HL-60/S4 treated with retinoic acid at 250 ng/mL for 4 days and 3 days (cell line): ENCODE data around the gene DGLUCY.

Source experiments
- in situ Hi-C: fragments of 300-500 bp; cut with MboI; formaldehyde crosslinking; loops from 2 replicates; pipeline ENCODE4 v1.7.0; 2022; ENCODE audit warnings: low sequenced_read_pairs

DGLUCY gene

DNA sequence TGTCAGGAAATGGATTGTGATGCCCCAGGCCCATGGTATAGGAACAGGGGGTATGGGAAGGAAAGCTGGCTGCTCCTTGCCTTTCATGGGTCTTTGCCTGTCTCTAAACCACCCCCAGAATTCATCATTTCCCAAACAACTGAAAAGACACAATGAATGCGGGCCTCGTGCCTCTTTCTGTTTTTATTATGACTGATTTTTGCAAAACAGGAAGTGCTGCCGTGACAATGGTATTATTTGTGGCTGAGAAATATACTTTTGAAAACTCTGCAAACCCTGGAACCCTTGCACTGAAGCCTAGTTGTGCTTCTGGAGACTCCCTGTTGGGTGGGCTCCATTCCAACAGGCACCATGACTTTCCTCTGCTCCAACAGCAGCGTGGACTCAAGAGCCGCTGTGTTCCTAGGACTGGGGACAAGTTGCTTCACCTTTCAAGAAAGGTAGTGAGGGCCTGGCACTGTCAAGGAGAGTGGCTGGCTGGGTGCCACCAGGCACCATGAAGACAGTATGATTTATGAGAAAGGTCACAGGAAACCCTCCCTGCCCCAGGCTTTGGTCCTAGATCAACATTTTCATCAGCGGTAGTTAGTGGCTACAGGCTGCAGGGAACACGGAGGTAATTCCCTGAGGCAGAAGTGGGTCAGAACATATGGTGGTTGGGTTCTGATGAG lies 4.8 kb upstream of the DGLUCY start:
- in situ Hi-C loops, result no loop called here

DNA sequence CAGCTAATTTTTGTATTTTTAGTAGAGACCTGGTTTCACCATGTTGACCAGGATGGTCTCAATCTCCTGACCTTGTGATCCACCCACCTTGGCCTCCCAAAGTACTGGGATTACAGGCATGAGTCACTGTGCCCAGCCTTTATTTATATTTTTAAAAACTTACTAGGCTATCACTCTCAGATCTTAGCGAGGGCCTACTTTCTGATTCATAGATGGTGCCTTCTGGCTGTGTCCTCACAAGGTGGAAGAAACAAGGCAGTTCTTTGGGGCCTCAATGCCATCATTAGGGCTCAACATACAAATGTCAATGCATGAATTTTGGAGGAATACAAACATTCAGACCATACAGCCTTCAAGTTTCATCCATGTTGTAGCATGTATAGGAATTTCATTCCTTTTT lies 2.4 kb upstream of the DGLUCY start:
- in situ Hi-C loops, result no loop called here

DNA sequence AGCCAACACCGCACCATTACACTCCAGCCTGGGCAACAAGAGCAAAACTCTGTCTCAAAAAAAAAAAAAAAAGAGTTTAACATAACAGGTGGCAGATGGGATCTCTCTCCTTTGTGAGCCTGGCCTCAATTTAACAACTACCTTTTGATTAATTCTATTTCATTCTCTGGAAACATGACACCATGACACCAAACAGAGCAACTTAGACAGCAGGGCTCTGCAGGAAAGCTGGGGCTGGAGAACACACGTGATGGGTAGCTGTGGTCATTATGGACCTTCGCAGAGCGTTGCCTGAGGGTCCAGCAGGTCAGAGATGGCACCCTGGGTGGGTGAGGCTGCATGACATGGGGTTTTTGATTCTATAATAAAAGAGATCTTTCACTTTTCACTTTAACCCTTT lies 1.7 kb upstream of the DGLUCY start:
- in situ Hi-C loops, result no loop called here

DNA sequence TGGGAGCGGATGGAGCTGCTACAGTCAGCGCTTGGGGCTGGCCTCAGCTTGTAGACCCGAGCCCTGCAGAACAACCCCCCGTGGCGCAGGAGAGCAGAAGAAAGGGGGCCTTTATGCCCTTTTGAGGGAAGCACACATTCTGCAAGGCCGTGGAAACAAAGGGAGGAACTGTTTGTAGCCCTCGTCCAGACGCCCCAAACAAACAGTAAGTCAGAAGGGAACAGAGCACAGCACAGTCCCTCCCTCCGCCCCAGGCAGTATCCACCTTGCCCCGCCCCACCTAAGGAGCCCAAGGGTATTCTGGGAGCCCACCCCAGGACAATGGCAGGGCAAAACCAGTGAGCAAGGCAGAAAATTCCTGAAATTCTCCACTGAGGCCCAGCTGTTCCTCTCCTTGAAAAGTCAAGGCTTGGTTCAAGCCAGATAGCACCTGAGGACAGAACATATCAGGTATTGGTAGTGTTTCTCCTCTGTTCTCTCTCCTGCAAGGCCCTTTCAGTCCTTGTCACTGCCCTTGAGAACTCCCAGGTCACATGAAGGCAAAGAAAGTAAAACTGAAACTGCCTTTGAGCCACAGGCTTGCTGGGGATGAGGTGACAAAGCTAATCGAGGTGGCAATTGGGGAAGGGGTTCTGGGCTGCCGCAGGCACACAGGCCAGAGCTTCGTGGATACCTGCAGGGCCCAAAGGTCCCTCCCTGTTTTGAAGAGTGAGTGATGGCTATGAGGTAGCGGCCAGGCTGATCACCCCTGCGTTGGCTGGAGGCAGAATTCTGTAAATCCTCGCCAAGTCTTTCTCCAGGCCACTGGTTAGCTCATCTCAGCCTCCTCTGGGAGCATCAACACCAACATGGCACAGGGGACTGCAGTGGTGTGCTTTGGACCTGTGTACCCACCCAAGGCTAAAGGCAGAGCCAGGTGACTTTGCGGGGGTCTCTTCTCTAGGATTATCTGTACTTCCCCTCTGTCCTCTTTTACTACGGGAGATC lies 499 bp downstream of the DGLUCY start:
- in situ Hi-C loops, result no loop called here

DNA sequence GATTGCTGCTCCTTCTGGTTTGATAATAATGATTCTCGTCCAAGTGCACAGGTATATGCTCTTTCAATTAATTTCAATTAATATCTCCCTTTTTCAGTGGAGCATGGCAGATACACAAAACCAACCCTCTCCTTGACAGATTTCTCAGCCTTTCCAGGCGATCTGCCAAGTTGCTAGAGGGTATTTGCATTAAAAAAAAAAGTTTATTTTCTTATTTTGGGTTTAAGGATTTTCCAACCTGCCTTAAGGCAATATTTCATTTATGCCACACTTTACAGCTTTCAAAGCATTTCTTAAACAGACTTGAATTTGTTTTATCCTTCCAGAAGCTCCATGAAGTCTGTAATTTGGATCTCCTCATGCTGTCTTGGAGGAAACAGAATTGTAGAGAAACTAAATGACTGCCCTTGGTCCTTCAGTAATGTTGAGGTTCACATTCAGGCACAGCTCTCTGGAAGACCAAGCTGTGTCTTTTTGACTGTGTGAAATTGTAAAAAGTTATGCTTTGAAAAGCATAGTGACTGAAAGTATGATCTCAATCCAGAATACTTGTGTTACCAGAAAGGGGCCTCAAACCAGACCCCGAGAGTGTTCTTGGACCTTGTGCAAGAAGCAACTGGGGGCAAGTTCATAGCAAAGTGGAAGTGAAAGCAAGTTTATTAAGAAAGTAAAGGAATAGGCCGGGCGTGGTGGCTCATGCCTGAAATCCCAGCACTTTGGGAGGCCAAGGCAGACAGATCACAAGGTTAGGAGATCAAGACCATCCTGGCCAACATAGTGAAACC lies 2.3 kb downstream of the DGLUCY start:
- in situ Hi-C loops, result no loop called here

DNA sequence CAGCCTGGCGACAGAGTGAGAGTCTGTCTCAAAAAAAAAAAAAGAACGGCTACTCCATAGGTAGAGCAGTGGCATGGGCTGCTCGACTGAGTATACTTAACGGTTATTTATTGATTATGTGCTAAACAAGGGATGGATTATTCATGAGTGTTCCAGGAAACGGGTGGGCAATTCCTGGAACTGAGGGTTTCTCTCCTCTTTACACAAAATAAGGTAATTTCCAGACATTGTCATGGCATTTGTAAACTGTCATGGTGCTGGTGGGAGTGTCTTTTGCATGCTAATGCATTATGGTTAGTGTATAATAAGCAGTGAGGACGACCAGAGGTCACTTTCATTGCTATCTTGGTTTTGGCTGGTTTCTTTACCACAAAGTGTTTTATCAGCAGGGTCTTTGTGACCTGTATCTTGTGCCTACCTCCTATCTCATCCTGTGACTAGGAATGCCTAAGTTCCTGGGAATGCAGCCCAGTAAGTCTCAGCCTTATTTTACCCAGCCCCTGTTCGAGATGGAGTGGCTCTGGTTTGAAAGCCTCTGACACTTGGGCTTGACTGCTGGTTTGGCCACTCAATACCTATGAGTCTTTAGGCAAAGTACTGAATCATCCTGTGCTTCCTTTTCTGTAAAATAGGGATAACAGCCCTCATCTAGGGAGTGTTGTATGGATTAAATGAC lies 3.2 kb downstream of the DGLUCY start:
- in situ Hi-C loops, result no loop called here

DNA sequence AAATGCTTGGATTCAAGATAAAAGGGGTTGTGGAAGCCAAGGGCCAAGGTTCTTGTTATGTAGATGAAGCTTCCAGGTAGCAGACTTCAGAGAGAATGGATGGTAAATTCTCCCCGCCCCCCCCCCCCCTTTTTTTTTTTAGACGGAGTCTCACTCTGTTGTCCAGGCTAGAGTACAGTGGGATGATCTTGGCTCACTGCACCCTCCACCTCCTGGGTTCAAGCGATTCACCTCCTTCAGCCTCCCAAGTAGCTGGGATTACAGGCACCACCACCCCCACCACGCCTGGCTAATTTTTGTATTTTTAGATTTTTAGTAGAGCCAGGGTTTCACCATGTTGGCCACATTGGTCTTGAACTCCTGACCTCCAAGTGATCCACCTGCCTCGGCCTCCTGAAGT lies 4.1 kb downstream of the DGLUCY start:
- in situ Hi-C loops, result no loop called here

DNA sequence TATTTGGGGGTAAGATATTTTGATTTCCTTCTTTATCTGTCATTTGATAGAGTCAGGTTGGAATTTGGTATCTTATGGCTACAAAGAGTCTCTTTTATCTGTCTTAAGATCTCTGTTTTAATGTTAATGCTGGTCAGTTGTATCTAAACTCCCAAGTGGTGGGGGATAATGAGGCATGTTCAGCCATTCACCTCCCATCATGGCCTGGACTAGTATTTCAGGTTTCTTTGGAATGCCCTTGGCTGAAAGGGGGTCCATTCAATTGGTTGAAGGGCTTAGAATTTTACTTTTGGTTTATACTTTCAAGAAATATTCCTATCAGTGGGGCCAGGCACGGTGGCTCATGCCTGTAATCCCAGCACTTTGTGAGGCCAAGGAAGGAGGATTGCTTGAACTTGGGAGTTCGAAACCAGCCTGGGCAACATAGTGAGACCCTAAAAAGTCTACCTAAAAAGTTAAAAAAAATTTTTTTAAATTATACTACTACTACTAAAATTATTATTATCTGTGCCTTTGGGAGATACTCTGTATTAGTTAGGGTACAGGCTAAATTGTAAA lies 4.7 kb downstream of the DGLUCY start:
- in situ Hi-C loops, result no loop called here

DNA sequence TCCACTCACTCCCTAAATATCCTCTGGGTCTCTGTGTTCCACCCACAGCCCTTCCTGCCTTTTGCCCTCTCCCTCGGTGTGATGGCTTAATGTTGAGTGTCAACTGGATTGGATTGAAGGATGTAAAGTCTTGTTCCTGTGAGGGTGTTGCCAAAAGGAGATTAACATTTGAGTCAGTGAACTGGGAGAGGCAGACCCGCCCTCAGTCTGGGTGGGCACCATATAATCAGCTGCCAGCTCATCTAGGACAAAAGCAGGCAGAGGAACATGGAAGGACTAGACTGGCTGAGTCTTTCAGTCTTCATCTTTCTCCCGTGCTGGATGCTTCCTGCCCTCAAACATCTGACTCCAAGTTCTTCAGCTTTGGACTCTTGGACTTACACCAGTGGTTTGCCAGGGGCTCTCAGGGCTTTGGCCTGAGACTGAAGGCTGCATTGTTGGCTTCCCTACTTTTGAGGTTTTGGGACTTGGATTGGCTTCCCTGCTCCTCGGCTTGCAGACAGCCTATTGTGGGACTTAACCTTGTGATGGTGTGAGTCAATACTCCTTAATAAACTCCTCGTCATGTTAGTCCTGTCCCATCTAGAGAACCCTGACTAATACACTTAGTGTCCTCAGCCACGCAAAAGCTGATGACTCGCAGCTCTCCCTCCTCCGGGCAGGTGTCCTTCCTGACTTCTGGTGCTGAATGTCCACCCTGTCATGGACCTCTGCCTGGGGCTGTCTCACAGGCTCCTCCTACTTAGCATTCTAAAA lies 5.9 kb downstream of the DGLUCY start:
- in situ Hi-C loops, result no loop called here

DNA sequence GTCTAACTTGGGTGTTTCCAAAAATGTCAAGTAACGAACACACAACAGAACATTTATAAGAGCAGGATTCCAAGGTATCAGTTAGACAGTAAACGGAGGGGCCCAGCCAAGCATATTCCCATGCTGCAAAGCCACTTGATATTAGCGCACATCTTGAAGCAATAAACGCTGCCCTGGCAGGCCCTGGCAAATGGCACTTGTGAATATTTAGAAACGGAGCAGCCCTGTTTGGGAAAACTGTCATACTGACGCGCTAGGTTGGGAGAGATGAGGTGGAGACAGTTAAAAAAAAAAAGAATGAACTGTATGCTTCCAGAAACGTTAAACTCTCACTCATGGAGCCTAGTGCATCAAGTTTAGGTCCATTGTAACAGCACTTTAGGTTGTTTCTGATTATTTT lies 9.3 kb downstream of the DGLUCY start:
- in situ Hi-C loops, result no loop called here

DNA sequence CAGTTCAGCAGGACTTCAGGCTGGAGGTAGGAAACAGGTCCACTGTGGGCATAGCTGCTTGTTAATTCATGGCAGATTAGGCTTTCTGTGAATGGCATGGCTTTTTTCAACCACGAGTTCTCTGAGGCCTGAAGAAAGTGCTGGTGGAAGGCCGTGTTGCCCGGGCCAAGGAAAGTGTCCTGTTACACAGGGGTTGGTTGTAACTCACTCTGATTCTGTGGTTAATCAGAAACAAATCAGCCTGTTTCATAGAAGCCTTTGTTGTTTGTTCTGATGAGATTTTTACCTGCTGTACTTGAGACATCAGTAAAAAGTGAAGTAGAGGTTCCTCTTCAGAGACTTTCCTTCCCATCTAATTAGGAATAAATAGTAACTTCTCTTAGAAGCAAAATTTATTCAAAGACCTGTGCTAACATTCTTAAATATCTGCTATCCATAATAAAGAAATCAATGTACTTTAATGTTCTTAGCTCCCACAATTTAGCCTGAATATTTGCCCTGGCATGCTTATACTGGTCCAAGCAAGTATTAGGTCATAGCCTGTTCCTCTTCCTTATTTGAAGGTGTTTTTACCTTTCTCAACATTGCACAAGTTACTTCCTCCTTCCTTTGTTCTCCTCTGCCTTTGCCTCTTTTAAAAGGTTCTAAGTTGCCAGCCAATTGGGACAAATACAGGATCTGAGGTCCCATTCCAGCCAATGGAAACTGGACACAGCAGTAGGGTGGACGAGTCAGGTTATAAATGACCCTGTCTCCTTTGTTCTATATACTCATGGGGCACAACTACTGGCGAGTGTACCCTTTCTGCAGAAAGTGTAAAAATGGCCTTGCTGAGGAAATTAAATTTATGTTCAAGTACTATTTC lies 10.8 kb downstream of the DGLUCY start:
- in situ Hi-C loops, result loop anchor here (25.0 kb wide), 1 partner anchor 212 kb away; no protein-coding TSS in a partner anchor

DNA sequence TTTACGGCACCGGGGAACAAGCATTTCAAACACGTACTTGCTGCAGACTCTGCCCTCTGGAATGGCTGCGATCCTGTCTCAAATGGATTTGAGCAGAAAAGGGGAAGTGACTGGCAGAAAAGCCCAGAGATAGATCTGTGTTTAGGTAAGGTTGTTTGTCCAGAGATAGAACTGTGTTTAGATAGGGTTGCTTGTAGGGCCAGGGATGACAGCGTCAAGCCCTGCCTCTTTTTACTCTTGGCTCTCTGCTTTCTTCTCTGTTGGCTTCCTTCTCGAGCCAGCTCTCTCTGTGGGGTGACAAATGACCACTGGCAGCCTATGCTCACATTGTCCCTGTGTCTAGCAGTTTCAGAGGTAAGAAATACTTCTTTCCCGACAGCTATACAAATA lies 11.4 kb downstream of the DGLUCY start:
- in situ Hi-C loops, result loop anchor here (25.0 kb wide), 1 partner anchor 213 kb away; no protein-coding TSS in a partner anchor

DNA sequence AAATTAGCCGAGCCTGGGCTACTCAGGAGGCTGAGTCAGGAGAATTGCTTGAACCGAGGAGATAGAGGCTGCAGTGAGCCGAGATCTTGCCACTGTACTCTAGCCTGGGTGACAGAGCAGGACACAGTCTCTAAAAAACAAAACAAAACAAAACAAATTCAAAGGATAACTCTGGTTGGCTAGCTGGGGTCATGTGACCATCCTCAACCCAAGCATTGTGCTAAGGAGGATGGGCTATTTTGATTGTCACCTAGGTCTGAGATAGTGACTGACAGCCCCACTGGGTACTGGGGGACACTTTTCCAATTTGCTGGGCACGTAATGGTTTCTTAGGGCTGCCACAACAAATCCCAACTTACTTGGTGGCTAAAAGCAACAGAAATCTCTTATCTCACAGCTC lies 11.9 kb downstream of the DGLUCY start:
- in situ Hi-C loops, result loop anchor here (25.0 kb wide), 1 partner anchor 214 kb away; no protein-coding TSS in a partner anchor

DNA sequence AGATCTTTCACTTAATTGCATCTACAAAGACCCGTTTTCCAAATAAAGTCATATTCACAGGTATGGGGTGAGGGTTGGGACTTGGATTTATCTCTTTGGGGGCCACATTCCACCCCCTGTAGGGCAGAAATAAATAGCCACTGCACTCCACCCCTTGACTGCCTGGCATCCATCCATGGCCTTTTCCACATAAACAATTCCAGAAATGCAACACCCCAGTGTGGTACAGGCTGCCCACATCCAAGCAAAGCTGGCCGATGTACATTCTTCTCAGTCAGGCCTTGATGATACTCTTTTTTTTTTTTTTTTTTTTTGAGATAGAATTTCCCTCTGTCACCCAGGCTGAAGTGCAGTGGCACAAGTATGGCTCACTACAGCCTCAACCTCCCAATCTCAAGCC lies 12.9 kb downstream of the DGLUCY start:
- in situ Hi-C loops, result loop anchor here (25.0 kb wide), 1 partner anchor 214 kb away; no protein-coding TSS in a partner anchor

DNA sequence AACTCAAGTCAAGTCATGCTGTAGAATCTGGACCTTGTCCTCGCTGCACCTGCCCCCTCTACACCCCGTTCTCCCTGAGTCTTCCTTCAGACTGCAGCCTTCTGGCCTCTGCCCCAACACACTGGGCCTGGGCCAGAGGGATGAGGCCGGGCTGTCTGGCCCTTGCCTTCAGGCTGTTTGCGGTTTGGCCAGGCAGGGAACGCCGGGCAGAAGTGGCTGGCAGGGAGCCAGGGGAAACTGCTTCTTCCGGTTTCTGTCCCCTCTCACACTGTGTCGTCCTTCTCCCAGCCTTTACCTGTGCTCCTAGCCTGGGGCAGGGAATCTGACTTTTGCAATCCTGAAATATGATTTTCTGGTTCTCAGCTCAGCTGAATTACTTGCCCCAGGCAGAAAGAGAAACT lies 13.5 kb downstream of the DGLUCY start:
- in situ Hi-C loops, result loop anchor here (25.0 kb wide), 1 partner anchor 215 kb away; no protein-coding TSS in a partner anchor

DNA sequence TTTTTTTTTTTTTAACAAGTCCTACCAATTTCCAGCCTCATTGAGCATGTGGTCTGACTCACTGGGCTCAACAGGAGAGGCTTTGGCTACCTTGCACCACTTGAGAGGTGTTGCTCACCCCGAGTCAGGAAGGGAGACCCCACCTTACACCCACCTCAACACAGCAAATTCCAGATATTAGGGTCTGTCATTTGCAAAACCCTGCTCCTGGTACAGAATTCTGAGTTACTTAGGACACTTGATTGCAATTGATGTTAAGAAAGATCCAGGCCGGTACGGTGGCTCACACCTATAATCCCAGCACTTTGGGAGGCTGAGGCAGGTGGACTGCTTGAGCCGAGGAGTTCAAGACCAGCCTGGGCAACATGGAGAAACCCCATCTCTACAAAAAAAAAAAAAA lies 14.1 kb downstream of the DGLUCY start:
- in situ Hi-C loops, result loop anchor here (25.0 kb wide), 1 partner anchor 216 kb away; no protein-coding TSS in a partner anchor

DNA sequence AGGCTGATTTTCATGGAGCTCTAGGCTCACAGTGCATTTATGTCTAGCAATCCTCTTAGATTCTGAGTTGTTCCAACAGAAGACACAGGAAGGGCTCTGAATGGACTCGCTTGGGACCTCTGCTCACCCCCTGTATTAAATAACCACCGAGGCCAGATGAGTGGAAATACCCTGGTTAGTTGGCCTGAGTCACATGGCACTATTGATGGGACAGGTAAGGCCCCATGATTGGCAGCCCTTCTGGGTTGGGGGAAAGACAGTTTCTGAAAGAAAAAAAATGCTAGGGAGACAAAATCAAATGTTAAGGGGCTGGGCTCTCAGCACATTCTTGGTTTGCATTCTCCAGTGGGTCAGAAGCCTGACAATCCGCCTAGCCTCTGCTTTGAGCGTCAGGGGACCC lies 14.8 kb downstream of the DGLUCY start:
- in situ Hi-C loops, result loop anchor here (25.0 kb wide), 1 partner anchor 216 kb away; no protein-coding TSS in a partner anchor

DNA sequence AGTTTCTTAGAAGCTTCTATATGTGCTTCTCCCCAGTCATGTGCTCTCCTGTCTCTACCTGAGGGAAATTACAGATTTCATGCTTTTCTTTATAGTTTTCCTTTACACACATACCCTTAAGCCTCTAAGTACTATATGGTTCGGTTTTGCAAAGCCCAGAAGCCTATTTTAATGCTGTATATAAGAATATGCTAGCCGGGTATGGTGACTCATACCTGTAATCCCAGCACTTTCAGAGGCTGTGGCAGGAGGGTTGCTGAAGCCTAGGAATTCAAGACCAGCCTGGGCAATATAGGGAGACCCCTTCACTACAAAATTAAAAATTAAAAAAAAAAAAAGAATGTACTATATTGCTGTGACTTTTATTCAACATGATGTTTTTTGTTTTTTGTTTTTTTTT lies 15.4 kb downstream of the DGLUCY start:
- in situ Hi-C loops, result loop anchor here (25.0 kb wide), 1 partner anchor 217 kb away; no protein-coding TSS in a partner anchor
